ENCODE results near the gene INTS15.
"Not testable (repeated sequence)": the region's sequence is repeated elsewhere in the genome, so short reads cannot be mapped to it uniquely, and the experiment has no call there.

The INTS15 gene

DNA sequence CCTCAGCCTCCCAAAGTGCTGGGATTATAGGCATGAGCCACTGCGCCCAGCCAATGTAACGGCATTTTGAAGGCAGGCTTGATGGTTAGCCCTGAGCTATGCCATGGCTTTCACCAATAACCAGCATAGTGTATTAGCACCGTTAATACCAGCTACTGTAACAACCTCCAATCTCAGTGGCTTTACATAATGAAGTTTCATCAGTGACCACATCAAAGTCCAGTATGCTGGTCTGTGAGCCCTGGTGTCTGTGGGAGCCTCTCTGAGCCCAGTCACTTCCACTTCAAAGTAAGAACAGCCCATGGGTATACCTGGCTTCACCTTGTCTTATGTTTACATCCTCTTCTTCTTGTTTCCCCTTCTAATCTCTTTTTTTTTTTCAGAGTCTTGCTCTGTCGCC is 24.2 kb upstream of the INTS15 start:
- H3K27me3 Mint-ChIP-seq = no peaks in the 10 kb centered on the region
- H3K36me3 Mint-ChIP-seq (ENCODE audit: low read depth) = no peaks in the 10 kb centered on the region
- H3K27ac Mint-ChIP-seq = no peak overlapping the region
- H3K4me3 Mint-ChIP-seq = no peak overlapping the region
- no peak for ATAC-seq
- no peak for DNase-seq
- H3K9me3 Mint-ChIP-seq = no peaks in the 10 kb centered on the region
- no peaks in the 10 kb centered on the region for H3K4me1 Mint-ChIP-seq

DNA sequence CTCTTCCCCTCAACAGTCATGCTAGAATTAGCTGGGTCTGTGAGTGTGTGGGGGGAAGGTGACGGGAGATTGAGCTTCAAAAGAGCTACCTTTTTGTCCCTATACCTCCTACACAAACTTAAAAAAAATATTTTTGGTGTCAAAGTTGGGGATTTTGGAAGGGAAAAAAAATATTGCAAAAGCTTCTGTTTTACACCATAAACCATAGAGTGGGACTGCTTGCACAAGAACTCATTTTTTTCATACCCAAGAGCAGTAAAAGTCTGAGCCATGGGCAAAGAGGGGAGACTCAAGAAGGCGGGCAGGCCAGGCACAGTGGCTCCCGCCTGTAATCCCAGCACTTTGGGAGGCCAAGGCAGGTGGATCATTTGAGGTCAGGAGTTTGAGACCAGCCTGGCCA is 21.9 kb upstream of the INTS15 start:
- Mint-ChIP-seq H3K36me3 (ENCODE audit: low read depth) (no peaks in the 10 kb centered on the region), H3K4me1 (no peaks in the 10 kb centered on the region), H3K27me3 (no peaks in the 10 kb centered on the region), H3K9me3 (no peaks in the 10 kb centered on the region), H3K27ac (no peak overlapping the region), H3K4me3 (no peak overlapping the region)
- ATAC-seq = no peak
- DNase-seq = no peak

DNA sequence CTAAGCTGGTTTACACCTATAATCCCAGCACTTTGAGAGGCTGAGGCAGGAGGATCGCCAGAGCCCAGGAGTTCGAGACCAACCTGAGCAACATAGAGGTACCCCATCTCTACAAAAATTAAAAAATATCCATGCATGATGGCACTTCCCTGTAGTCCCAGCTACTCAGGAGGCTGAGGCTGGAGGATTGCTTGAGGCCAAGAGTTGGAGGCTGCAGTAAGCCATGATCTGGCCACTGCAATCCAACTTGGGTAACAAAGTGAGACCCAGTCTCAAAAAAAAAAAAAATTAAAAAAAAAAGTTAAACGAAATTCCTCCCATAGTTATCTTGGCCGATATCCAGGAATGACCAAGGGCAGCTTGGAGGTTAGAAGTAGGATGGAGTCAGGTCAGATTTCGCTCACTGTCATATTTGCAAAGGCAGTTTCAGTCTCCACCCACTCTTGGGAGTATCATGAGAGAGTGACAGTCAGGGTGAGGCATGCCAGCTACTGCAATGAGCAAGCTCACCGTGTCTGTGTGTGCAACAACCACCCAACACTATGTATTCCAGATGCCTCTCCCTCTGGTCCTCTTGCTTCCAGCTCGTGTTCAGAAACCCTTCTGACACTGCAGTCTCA is 18.6 kb upstream of the INTS15 start:
- no peak for DNase-seq
- no peaks in the 10 kb centered on the region for H3K36me3 Mint-ChIP-seq (ENCODE audit: low read depth)
- H3K4me3 Mint-ChIP-seq = no peak overlapping the region
- H3K27me3 Mint-ChIP-seq = no peaks in the 10 kb centered on the region
- H3K27ac Mint-ChIP-seq = no peak overlapping the region
- ATAC-seq = peak; percentile 48
- peaks cover 3% of the 10 kb centered on the region for H3K4me1 Mint-ChIP-seq
- no peaks in the 10 kb centered on the region for H3K9me3 Mint-ChIP-seq

DNA sequence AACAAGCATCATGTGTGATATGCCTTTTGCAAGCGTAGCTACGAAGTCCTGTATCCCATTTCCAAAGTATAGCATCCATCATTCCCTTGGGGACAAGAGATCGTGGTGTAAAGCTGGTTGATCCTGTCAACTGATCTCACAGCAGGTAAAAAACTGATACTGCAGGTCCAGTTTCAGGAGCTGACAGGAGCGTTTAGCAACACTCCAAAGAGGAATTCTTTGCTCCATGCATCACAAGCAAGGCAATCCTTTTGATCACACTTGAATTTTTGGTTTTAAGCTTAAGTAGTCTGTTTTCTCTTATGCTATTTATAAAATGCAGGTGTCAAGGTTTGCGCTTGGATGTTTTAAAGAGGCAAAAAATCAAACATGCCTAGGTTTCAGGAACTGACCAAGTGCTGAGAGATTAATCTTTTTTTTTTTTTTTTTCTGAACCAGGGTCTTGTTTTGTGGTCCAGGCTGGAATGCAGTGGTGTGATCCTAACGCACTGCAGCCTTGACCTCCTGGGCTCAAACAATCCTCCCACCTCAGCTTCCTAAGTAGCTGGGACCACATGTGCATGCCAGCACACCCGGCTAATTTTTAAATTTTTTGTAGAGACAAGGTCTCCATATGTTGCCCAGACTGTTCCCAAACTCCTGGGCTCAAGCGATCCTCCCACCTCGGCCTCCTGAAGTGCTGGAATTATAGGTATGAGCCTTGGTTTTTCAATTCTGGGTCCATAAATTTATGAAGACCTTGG is 14.4 kb upstream of the INTS15 start:
- no peaks in the 10 kb centered on the region for H3K9me3 Mint-ChIP-seq
- H3K36me3 Mint-ChIP-seq (ENCODE audit: low read depth) = no peaks in the 10 kb centered on the region
- H3K27ac Mint-ChIP-seq = no peak overlapping the region
- ATAC-seq (no peak), DNase-seq (no peak)
- H3K4me3 Mint-ChIP-seq = peak overlapping the region; percentile 83
- H3K4me1 Mint-ChIP-seq = peaks cover 13% of the 10 kb centered on the region
- H3K27me3 Mint-ChIP-seq = no peaks in the 10 kb centered on the region

DNA sequence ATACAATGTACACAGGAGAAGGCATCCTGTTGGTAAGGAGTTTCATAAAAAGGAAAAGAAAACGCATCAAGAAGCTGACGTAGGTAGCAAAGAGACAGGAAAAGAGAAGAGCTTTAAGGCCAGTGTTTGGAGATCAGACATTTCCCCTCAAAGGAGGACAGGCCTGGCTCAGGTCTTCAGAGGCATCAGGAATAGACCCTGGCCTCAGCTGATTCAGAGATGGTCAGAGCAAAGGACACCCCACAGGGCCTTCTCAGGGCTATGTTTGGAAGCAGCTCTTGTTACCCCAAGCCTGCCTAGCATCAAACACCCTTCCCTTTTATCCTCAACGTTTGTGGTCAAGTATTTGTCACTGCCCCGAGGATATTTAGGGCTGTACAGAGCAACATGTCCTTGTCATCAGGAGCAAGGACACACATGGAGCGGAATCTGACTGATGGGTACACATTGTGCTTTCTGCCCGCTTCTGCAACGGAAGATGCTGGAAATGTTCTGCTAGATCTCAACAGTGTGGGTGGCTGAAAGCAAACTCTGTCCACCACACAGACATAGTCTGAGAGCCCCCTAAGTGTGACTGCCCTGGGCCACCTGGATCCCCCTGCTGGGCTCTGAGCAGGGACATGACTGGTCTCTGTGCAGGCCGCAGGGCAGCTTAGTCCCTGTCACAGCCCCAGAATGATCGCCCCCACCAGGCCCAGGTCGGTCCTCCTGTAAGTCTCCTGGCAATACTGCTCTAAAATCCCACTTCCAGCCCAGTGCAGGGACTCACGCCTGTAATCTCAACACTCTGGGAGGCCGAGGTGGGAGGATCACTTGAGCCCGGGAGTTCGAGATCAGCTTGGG is 13.6 kb upstream of the INTS15 start:
- peaks cover under 1% of the 10 kb centered on the region for H3K36me3 Mint-ChIP-seq (ENCODE audit: low read depth)
- H3K4me3 Mint-ChIP-seq = peak overlapping the region; percentile 83
- peaks cover 13% of the 10 kb centered on the region for H3K4me1 Mint-ChIP-seq
- ATAC-seq (no peak), DNase-seq (peak; percentile 16)
- H3K27me3 Mint-ChIP-seq = no peaks in the 10 kb centered on the region
- H3K27ac Mint-ChIP-seq = no peak overlapping the region
- no peaks in the 10 kb centered on the region for H3K9me3 Mint-ChIP-seq

DNA sequence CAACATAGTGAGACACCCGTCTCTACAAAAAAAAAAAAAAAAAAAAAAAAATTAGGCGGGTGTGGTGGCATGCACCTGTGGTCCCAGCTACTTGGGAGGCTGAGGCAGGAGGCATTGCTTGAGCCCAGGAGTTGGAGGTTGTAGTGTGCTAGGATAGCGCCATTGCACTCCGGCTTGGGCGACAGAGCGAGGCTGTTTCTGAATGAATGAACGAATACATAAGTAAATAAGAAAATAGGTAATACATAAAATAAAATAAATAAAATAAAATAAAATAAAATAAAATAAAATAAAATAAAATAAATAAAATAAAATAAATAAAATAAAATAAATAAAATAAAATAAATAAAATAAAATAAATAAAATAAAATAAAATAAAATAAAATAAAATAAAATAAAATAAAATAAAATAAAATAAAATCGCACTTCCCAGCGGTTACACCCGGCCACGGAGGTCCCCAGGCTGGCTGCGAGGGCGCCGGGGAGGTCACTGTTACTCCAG is 12.9 kb upstream of the INTS15 start:
- not testable (repeated sequence) for H3K27me3 Mint-ChIP-seq; H3K36me3 Mint-ChIP-seq (ENCODE audit: low read depth); ATAC-seq; H3K27ac Mint-ChIP-seq; DNase-seq; H3K9me3 Mint-ChIP-seq
- H3K4me3 Mint-ChIP-seq = peak overlapping the region; percentile 83
- peaks cover 13% of the 10 kb centered on the region for H3K4me1 Mint-ChIP-seq

DNA sequence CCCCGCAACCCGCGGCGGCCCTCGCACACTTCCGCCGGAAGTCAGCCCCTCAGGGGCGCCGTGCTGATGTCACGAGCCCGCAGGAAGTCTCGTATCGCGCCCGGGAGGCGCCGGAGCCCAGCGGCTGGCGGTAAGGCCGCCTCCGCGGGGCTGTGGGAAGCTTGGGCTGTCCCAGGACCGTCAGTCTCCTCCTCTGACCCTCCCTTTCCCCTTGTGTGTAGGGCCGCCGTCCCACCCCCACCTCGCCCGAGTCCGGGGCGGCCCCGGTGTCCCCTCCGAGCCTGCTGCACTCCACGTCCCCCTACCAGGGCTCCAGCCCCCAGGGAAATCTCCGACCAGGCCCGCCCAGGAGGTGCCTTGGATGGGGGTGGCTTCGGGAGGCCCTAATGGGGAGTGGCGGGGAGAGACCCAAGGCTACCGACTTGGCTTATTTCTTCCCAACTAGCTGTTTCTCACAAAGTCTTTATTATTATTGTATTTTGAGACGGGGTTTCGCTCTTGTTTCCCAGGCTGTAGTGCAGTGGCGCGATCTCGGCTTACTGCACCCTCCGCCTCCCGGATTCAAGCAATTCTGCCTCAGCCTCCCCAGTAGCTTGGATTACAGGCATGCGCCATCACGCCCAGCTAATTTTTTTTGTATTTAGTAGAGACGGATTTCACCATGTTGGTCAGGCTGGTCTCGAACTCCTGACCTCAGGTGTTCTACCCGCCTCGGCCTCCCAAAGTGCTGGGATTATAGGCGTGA is 12.3 kb upstream of the INTS15 start, which contains the start of gene ZDHHC4:
Gene ZDHHC4, plus strand, starts transcription at position 86 of the 745 bp plus-strand sequence. CDS start 3,108 bp downstream, outside the sequence.
- Mint-ChIP-seq H3K27ac (peak within 1 kb of the TSS; percentile 78), H3K4me1 (peaks cover 13% of the 10 kb centered on the region), H3K4me3 (peak within 1 kb of the TSS; percentile 83), H3K9me3 (no peaks in the 10 kb centered on the region), H3K27me3 (no peaks in the 10 kb centered on the region), H3K36me3 (ENCODE audit: low read depth) (peaks cover 10% of the 10 kb centered on the region)
- peak; percentile 98 for ATAC-seq
- DNase-seq = peak; percentile 92

DNA sequence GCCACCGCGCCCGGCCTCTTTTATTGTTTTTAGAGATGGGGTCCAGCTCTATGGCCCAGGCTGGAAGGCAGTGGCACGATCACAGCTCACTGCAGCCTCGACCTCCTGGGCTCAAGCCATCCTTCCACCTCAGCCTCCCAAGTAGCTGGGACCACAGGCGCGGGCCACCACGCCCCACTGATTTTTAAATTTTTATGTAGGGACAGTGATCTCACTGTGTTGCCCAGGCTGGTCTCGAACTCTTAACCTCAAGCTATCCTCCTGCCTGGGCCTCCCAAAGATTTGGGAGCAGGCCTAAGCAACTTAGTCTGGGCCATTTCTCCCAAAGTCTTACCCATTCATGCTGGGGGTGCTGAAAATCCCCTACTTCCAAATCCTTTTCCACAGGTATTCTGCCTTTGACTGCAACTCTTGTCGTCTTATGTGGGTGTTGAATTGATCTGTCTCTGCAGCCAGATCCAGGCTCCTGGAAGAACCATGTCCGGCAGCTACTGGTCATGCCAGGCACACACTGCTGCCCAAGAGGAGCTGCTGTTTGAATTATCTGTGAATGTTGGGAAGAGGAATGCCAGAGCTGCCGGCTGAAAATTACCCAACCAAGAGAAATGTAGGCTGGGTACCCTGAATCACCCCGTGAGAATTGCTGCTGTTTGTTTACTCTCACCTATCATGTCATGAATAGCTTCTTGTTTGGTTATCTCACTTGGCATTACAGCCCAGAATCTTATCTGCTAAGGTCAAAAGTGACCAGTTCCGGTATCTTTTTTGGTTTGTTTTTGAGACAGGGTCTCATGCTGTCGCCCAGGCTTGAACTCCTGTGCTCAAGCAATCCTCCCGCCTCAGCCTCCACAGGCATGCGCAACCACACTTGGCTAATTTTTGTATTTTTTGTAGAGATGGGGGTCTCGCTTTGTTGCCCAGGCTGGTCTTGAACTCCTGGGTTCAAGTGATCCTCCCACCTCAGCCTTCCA is 11.4 kb upstream of the INTS15 start:
- DNase-seq (no peak), ATAC-seq (no peak)
- Mint-ChIP-seq H3K27ac (peak overlapping the region; percentile 78), H3K4me3 (peak overlapping the region; percentile 83), H3K27me3 (no peaks in the 10 kb centered on the region), H3K4me1 (peaks cover 13% of the 10 kb centered on the region), H3K36me3 (ENCODE audit: low read depth) (peaks cover 12% of the 10 kb centered on the region), H3K9me3 (no peaks in the 10 kb centered on the region)

DNA sequence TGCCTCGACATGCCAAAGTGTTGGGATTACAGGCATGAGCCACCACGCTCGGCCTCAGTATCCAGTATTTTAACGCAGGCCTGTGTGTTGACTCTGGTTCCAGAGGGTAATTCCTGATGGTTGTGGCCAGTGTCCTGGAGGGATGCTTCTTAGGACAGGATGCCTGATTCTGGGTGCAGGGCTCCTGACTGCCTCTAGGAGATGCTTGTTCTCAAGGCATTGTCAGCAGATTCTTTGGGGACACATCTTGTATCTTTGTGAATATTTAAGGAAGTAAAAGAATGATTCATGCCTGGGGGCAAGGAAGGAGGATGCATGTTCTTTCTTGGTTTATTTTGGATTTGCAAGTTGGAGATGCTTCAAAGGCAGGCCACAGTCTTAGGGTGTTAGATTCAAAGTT is 10.4 kb upstream of the INTS15 start:
- no peak for DNase-seq
- Mint-ChIP-seq H3K9me3 (no peaks in the 10 kb centered on the region), H3K4me3 (no peak overlapping the region), H3K27ac (no peak overlapping the region), H3K4me1 (peaks cover 13% of the 10 kb centered on the region), H3K36me3 (ENCODE audit: low read depth) (peaks cover 14% of the 10 kb centered on the region), H3K27me3 (no peaks in the 10 kb centered on the region)
- ATAC-seq = no peak

DNA sequence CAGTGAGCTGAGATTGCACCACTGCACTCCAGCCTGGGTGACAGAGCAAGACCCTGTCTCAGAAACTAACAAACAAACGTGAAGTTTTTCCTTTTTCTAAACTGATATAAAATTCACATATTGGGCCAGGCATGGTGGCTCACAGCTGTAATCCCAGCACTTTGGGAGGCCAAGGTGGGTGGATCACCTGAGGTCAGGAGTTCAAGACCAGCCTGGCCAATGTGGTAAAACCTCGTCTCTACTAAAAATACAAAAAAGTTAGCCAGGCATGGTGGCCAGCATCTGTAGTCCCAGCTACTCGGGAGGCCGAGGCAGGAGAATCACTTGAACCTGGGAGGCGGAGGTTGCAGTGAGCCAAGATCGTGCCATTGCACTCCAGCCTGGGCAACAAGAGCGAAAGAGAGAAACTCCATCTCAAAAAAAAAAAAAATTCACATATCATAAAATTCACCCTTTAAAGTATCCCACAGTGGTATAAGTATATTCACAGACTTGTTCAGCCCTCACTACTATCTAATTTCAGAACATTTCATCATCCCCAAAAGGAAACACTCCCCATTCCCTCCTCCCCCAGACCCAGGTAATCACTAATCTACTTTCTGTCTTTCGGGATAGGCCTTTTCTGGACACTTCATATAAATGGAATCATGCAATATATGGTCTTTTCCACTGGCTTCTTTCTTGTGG is 3.9 kb upstream of the INTS15 start:
- DNase-seq, H3K4me3 Mint-ChIP-seq, H3K27me3 Mint-ChIP-seq, ATAC-seq, H3K27ac Mint-ChIP-seq, H3K9me3 Mint-ChIP-seq, H3K4me1 Mint-ChIP-seq: not testable (repeated sequence)
- H3K36me3 Mint-ChIP-seq (ENCODE audit: low read depth) = peaks cover 39% of the 10 kb centered on the region

DNA sequence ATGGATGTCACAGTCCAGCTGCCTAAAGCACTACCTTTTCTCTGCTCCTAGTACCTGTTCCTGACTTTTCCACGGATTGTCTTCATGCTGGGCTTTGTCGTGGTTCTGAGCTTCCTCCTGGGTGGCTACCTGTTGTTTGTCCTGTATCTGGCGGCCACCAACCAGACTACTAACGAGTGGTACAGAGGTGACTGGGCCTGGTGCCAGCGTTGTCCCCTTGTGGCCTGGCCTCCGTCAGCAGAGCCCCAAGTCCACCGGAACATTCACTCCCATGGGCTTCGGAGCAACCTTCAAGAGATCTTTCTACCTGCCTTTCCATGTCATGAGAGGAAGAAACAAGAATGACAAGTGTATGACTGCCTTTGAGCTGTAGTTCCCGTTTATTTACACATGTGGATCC is 1.3 kb upstream of the INTS15 start:
- ATAC-seq (no peak), DNase-seq (no peak)
- Mint-ChIP-seq H3K27ac (peak overlapping the region; percentile 37), H3K4me1 (peaks cover 14% of the 10 kb centered on the region), H3K9me3 (no peaks in the 10 kb centered on the region), H3K36me3 (ENCODE audit: low read depth) (peaks cover 38% of the 10 kb centered on the region), H3K27me3 (no peaks in the 10 kb centered on the region), H3K4me3 (peak overlapping the region; percentile 45)

DNA sequence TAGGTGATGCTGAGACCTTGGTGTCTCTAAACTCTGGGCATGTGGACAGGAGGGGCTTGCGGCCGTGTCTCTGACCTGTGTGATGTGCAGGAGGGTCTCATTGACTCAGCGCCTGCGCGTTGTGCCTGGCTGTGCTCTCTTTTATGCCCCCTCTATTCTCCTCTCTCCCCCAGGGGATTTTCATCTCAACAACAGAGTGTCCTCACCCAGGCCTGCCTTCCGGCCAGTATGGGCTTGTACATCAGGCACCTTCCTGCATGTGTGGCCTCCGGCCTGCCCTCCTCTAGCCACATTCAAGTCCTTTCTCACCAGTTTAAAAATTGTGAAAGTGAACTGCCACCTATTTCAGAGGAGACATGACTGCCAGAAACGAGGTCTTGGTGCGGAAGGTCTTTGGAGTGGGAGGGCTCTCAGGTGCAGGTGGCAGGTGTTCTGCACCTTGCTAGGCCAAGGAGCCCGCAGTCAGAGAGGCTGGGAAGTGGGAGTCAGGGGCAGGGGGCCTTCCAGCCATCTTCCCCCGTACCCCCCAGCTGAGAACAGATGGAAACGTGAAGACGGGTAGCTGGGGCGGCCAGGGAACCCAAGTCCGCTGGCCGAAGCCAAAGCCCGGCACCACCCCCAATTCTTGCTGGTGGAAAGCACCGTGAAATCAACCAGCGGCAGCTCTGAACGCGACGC is 531 bp upstream of the INTS15 start:
- Mint-ChIP-seq H3K36me3 (ENCODE audit: low read depth) (peaks cover 43% of the 10 kb centered on the region), H3K27me3 (no peaks in the 10 kb centered on the region), H3K9me3 (no peaks in the 10 kb centered on the region), H3K27ac (peak overlapping the region; percentile 69), H3K4me3 (peak overlapping the region; percentile 75), H3K4me1 (peaks cover 14% of the 10 kb centered on the region)
- ATAC-seq (no peak), DNase-seq (no peak)
